ENCODE measurements around the gene MACROD2. TPM values are rescaled to one million over a fixed set of nuclear protein-coding genes. Genes with fewer than 3 reads are reported as not detected.

MACROD2 gene
- total RNA-seq, 1 donor from 2014 or later, result 2.4 TPM

DNA sequence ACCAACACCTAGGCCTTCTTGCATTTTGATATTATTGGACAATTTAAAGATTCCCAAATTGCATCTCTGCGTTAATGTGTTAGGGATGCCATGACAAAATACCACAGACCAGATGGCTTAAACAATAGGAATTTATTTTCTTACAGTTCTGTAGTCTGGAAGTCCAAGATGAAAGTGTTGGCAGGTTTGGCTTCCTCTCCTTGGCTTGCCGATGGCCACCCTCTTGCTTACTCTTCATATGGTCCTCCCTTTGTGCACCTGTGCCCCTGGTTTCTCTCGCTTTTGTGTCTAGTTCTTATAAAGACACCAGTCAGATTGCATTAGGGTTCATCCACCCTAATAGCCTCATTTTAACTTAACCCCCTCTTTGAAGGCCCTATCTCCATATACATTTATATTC is 1184.5 kb downstream of the MACROD2 start:
- H3K36me3 ChIP-seq (ENCODE audit: insufficient read depth, low read length), result no peaks in the 10 kb centered on the region
- no peak overlapping the region for H3K4me3 ChIP-seq (ENCODE audit: insufficient read depth, low read depth, low read length)
- no peaks in the 10 kb centered on the region for H3K4me1 ChIP-seq (ENCODE audit: insufficient read depth, low read length)
- TF ChIP-seq EZH2 (IDR thresholded peaks at IDR 0.05; ENCODE audit: insufficient read depth, low read length) (no peak), CTCF (IDR thresholded peaks at IDR 0.05; ENCODE audit: insufficient read depth, low read depth, low read length) (no peak)
- H2AFZ ChIP-seq (ENCODE audit: low read depth, low read length), result no peak overlapping the region
- no peaks in the 10 kb centered on the region for H4K20me1 ChIP-seq (ENCODE audit: insufficient read depth, low read length)
- no peak overlapping the region for H3K9ac ChIP-seq (ENCODE audit: low read length)
- no peaks in the 10 kb centered on the region for H3K79me2 ChIP-seq (ENCODE audit: insufficient read depth, low read length)
- H3K9me3 ChIP-seq (ENCODE audit: insufficient read depth, low read depth, low read length), result peaks cover 14% of the 10 kb centered on the region
- no peak overlapping the region for H3K4me3 Mint-ChIP-seq (ENCODE audit: unreplicated experiment)
- H3K27ac ChIP-seq (ENCODE audit: low read depth, low read length), result no peak overlapping the region
- FAIRE-seq (no peak), DNase-seq (ENCODE audit: low read depth) (no peak)
- no peak overlapping the region for H3K4me2 ChIP-seq (ENCODE audit: low read length)
- no peaks in the 10 kb centered on the region for H3K4me1 Mint-ChIP-seq (ENCODE audit: low read depth, unreplicated experiment)
- H3K27me3 Mint-ChIP-seq (ENCODE audit: low read depth, unreplicated experiment), result no peaks in the 10 kb centered on the region
- no peaks in the 10 kb centered on the region for H3K27me3 ChIP-seq (ENCODE audit: insufficient read depth, low read length)
- H3K9me3 Mint-ChIP-seq (ENCODE audit: unreplicated experiment), result peaks cover 8% of the 10 kb centered on the region
- H3K36me3 Mint-ChIP-seq (ENCODE audit: low read depth, unreplicated experiment), result no peaks in the 10 kb centered on the region
- no peak overlapping the region for H3K27ac Mint-ChIP-seq (ENCODE audit: unreplicated experiment)

DNA sequence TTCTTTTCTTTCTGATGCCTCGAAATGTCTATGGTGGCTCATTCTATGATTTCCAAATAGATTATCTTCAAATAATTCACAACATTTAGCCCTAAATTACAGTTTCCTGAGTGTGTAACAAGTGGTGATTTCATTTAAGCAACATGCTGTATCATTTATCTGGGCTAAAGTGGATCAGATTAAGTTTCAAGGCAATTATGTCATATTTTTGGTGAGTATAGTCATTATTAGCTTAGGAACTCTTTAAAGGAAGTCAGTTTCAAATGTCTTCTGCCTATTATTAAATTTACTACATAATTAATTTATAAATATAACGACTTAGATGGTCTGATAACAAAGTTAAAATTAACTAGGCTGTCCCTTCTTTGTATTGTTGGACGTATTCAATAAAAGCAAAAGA is 1190.0 kb downstream of the MACROD2 start:
- H3K4me1 Mint-ChIP-seq (ENCODE audit: low read depth, unreplicated experiment), result no peaks in the 10 kb centered on the region
- no peaks in the 10 kb centered on the region for H3K36me3 ChIP-seq (ENCODE audit: insufficient read depth, low read length)
- no peak overlapping the region for H2AFZ ChIP-seq (ENCODE audit: low read depth, low read length)
- no peak overlapping the region for H3K9ac ChIP-seq (ENCODE audit: low read length)
- H3K27ac ChIP-seq (ENCODE audit: low read depth, low read length), result no peak overlapping the region
- TF ChIP-seq CTCF (IDR thresholded peaks at IDR 0.05; ENCODE audit: insufficient read depth, low read depth, low read length) (no peak), EZH2 (IDR thresholded peaks at IDR 0.05; ENCODE audit: insufficient read depth, low read length) (no peak)
- FAIRE-seq, result no peak
- no peaks in the 10 kb centered on the region for H3K9me3 ChIP-seq (ENCODE audit: insufficient read depth, low read depth, low read length)
- no peaks in the 10 kb centered on the region for H3K4me1 ChIP-seq (ENCODE audit: insufficient read depth, low read length)
- no peak for DNase-seq (ENCODE audit: low read depth)
- H3K4me3 ChIP-seq (ENCODE audit: insufficient read depth, low read depth, low read length), result no peak overlapping the region
- no peak overlapping the region for H3K4me2 ChIP-seq (ENCODE audit: low read length)
- no peaks in the 10 kb centered on the region for H3K36me3 Mint-ChIP-seq (ENCODE audit: low read depth, unreplicated experiment)
- H4K20me1 ChIP-seq (ENCODE audit: insufficient read depth, low read length), result no peaks in the 10 kb centered on the region
- H3K4me3 Mint-ChIP-seq (ENCODE audit: unreplicated experiment), result no peak overlapping the region
- H3K79me2 ChIP-seq (ENCODE audit: insufficient read depth, low read length), result no peaks in the 10 kb centered on the region
- H3K9me3 Mint-ChIP-seq (ENCODE audit: unreplicated experiment), result no peaks in the 10 kb centered on the region
- H3K27me3 ChIP-seq (ENCODE audit: insufficient read depth, low read length), result no peaks in the 10 kb centered on the region
- H3K27ac Mint-ChIP-seq (ENCODE audit: unreplicated experiment), result no peak overlapping the region
- no peaks in the 10 kb centered on the region for H3K27me3 Mint-ChIP-seq (ENCODE audit: low read depth, unreplicated experiment)

DNA sequence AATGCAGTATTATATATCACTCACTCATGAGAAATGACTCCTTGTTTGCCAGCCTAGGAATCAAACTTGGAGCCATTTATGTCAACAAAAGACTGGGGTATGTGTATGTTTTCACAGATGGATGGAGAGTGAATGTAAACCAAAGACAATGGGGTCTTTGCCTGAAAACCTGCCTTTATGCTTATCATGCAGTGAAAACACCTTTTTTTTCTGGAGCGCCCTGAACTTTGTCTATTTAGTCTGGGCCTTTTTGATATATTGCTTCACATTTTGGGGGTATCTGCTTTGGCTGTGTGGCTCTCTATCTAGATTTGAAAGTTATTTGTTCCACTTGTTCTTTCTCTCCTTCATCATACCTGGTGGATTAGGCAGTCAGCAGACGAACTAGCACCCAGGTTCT is 1190.6 kb downstream of the MACROD2 start:
- Histone ChIP-seq H3K4me3 (ENCODE audit: insufficient read depth, low read depth, low read length) (no peak overlapping the region), H3K27me3 (ENCODE audit: insufficient read depth, low read length) (no peaks in the 10 kb centered on the region), H3K4me2 (ENCODE audit: low read length) (no peak overlapping the region), H3K9me3 (ENCODE audit: insufficient read depth, low read depth, low read length) (no peaks in the 10 kb centered on the region), H3K9ac (ENCODE audit: low read length) (no peak overlapping the region), H3K4me1 (ENCODE audit: insufficient read depth, low read length) (no peaks in the 10 kb centered on the region), H3K79me2 (ENCODE audit: insufficient read depth, low read length) (no peaks in the 10 kb centered on the region), H3K27ac (ENCODE audit: low read depth, low read length) (no peak overlapping the region), H2AFZ (ENCODE audit: low read depth, low read length) (no peak overlapping the region), H4K20me1 (ENCODE audit: insufficient read depth, low read length) (no peaks in the 10 kb centered on the region), H3K36me3 (ENCODE audit: insufficient read depth, low read length) (no peaks in the 10 kb centered on the region)
- H3K27ac Mint-ChIP-seq (ENCODE audit: unreplicated experiment), result no peak overlapping the region
- TF ChIP-seq CTCF (IDR thresholded peaks at IDR 0.05; ENCODE audit: insufficient read depth, low read depth, low read length), result no peak
- TF ChIP-seq EZH2 (IDR thresholded peaks at IDR 0.05; ENCODE audit: insufficient read depth, low read length), result no peak
- peaks cover 2% of the 10 kb centered on the region for H3K27me3 Mint-ChIP-seq (ENCODE audit: low read depth, unreplicated experiment)
- H3K36me3 Mint-ChIP-seq (ENCODE audit: low read depth, unreplicated experiment), result no peaks in the 10 kb centered on the region
- no peak for DNase-seq (ENCODE audit: low read depth)
- no peak overlapping the region for H3K4me3 Mint-ChIP-seq (ENCODE audit: unreplicated experiment)
- no peak for FAIRE-seq
- H3K9me3 Mint-ChIP-seq (ENCODE audit: unreplicated experiment), result no peaks in the 10 kb centered on the region
- no peaks in the 10 kb centered on the region for H3K4me1 Mint-ChIP-seq (ENCODE audit: low read depth, unreplicated experiment)
